Measurements from ENCODE around the gene GDPD5.

DNA sequence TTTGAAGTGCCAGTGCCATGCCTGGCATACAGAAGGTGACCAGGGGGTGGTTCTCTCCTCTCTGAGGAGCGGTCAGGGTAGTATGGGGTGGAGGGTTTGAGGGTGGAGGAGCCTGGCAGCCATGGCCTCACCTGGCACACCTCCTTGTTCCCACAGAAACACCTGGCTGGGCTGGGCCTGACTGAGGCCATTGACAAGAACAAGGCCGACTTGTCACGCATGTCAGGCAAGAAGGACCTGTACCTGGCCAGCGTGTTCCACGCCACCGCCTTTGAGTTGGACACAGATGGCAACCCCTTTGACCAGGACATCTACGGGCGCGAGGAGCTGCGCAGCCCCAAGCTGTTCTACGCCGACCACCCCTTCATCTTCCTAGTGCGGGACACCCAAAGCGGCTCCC is 45.9 kb upstream of the GDPD5 start:
- TF ChIP-seq, protein P1, sequence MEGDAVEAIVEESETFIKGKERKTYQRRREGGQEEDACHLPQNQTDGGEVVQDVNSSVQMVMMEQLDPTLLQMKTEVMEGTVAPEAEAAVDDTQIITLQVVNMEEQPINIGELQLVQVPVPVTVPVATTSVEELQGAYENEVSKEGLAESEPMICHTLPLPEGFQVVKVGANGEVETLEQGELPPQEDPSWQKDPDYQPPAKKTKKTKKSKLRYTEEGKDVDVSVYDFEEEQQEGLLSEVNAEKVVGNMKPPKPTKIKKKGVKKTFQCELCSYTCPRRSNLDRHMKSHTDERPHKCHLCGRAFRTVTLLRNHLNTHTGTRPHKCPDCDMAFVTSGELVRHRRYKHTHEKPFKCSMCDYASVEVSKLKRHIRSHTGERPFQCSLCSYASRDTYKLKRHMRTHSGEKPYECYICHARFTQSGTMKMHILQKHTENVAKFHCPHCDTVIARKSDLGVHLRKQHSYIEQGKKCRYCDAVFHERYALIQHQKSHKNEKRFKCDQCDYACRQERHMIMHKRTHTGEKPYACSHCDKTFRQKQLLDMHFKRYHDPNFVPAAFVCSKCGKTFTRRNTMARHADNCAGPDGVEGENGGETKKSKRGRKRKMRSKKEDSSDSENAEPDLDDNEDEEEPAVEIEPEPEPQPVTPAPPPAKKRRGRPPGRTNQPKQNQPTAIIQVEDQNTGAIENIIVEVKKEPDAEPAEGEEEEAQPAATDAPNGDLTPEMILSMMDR (conservative IDR thresholded peaks at IDR 0.05): no peak
- no peak for TF ChIP-seq ZFX (IDR thresholded peaks at IDR 0.05)

Data from C4-2B (cell line).